K562 (cell line): ENCODE results near the gene PIANP. TPM values are rescaled to one million over a fixed set of nuclear protein-coding genes. Genes with fewer than 3 reads are reported as not detected.

Experiments
- ATAC-seq: fragments of 200-7000 bp; cut with Tn5 transposase; 3 replicates; pipeline ENCODE4 v1.9.1; 2020; ENCODE audit warnings: moderate library complexity
- BruUV-seq: library from RNA; stranded (reverse); fragments of 400-500 nt; replicated peaks from 2 replicates; lab custom pipeline; 2021; lab: Mats Ljungman, UMichigan
- CTCF ChIA-PET: fragments of 300-600 bp; formaldehyde crosslinking; extraction: SDS; loops from one replicate; lab custom pipeline; 2021; ENCODE audit warnings: low intra/inter-chr PET ratio; lab: Yijun Ruan, JAX
- POLR2A ChIA-PET: fragments of 300-600, 350-650 bp; sonication (Branson Sonifier 250); formaldehyde crosslinking; extraction: SDS; loops from one replicate; lab custom pipeline; 2021; ENCODE audit warnings: antibody characterized with exemption, inconsistent platforms; lab: Yijun Ruan, JAX
- DNase-seq, 4 experiments: peaks; one replicate each; pipeline versions ENCODE4 v3.0.0 to v3.0.0-alpha.2; 2011 to 2018; ENCODE audit warnings: low spot score in 3 of 4, mixed read lengths in 3 of 4; ENCODE audit errors: extremely low read depth in 1 of 4
- FAIRE-seq: peaks from 2 replicates; lab custom pipeline; 2011; peaks lifted over from hg19 to GRCh38; lab: Jason Lieb, UNC
- H2AFZ ChIP-seq: 2 replicates; pipeline ENCODE4 v1.6.0; 2011; ENCODE audit warnings: low read depth, low read length, control low read depth, inconsistent platforms
- H3K27ac ChIP-seq: fragments of 200-600 bp; 3 replicates; pipeline ENCODE4 v1.8.0; 2011; ENCODE audit warnings: low read depth, mild to moderate bottlenecking, control low read depth, inconsistent platforms, low read length, moderate library complexity, mixed read lengths; ENCODE audit errors: extremely low read depth
- H3K27me3 ChIP-seq, 2 experiments: fragments of 300-600 bp in 1 of 2; 2 replicates in 1 of 2; 3 replicates in 1 of 2; pipeline versions ENCODE4 v1.6.0 to v1.8.0; 2011; ENCODE audit warnings: inconsistent platforms in 2 of 2, low read length in 2 of 2, mild to moderate bottlenecking in 1 of 2, mixed read lengths in 1 of 2, moderate library complexity in 1 of 2; ENCODE audit not compliant: control insufficient read depth in 2 of 2, insufficient read depth in 2 of 2
- H3K36me3 ChIP-seq: fragments of 300-600 bp; 3 replicates; pipeline ENCODE4 v1.8.0; 2011; ENCODE audit warnings: mild to moderate bottlenecking, low read length, inconsistent platforms; ENCODE audit not compliant: control insufficient read depth, insufficient read depth
- H3K4me1 ChIP-seq, 2 experiments: fragments of 200-600 bp in 1 of 2; replicated peaks in 1 of 2; 2 replicates in 1 of 2; 3 replicates in 1 of 2; pipeline versions ENCODE4 v1.5.1 to v1.8.0; 2011; ENCODE audit warnings: inconsistent platforms in 2 of 2, low read length in 2 of 2, mild to moderate bottlenecking in 1 of 2, mixed read lengths in 1 of 2, moderate library complexity in 1 of 2; ENCODE audit not compliant: control insufficient read depth in 2 of 2, insufficient read depth in 2 of 2
- H3K4me2 ChIP-seq: 2 replicates; pipeline ENCODE4 v1.6.1; 2011; ENCODE audit warnings: low read length, control low read depth, inconsistent platforms, mixed read lengths; ENCODE audit not compliant: insufficient read depth
- H3K4me3 ChIP-seq: fragments of 200-600 bp; sonication (generic), shearing (Covaris generic); 2 replicates; pipeline ENCODE4 v1.5.1; 2016; ENCODE audit warnings: control low read depth, inconsistent platforms
- H3K79me2 ChIP-seq: fragments of 200-600 bp; 3 replicates; pipeline ENCODE4 v1.8.0; 2011; ENCODE audit warnings: low read length, inconsistent platforms; ENCODE audit not compliant: control insufficient read depth, insufficient read depth
- H3K9ac ChIP-seq, 2 experiments: 2 replicates each; pipeline versions ENCODE4 v1.6.0 to v1.6.1; 2011; ENCODE audit warnings: low read depth in 2 of 2, low read length in 2 of 2, control low read depth in 1 of 2, inconsistent platforms in 1 of 2, mild to moderate bottlenecking in 1 of 2, mixed read lengths in 1 of 2; ENCODE audit not compliant: insufficient read depth in 1 of 2
- H3K9me1 ChIP-seq: one replicate; pipeline ENCODE4 v1.6.0; 2011; ENCODE audit warnings: inconsistent platforms, mild to moderate bottlenecking, low read length, moderate library complexity; ENCODE audit not compliant: control insufficient read depth, insufficient read depth
- H3K9me3 ChIP-seq: replicated peaks from 2 replicates; pipeline ENCODE4 v1.5.1; 2011; ENCODE audit warnings: low read depth, low read length, inconsistent platforms; ENCODE audit not compliant: control insufficient read depth, insufficient read depth
- H4K20me1 ChIP-seq: replicated peaks from 2 replicates; pipeline ENCODE4 v1.6.1; 2011; ENCODE audit warnings: low read length, inconsistent platforms, mixed read lengths; ENCODE audit not compliant: control insufficient read depth, insufficient read depth
- ADNP ChIP-seq: fragments of 200-800 bp; sonication (Bioruptor generic); IDR thresholded peaks from 2 replicates; pipeline ENCODE4 v1.6.1; 2016; ENCODE audit warnings: missing genetic modification characterization, missing compliant biosample characterization
- ESRRA ChIP-seq: fragments of 450-650 bp; IDR thresholded peaks from 2 replicates; pipeline ENCODE4 v1.6.1; 2014; ENCODE audit warnings: low read depth, mild to moderate bottlenecking, moderate library complexity, borderline replicate concordance
- PURB ChIP-seq: sonication (generic); formaldehyde crosslinking; IDR thresholded peaks from 2 replicates; pipeline ENCODE4 v1.9.0; 2021; ENCODE audit warnings: low read depth, mild to moderate bottlenecking, missing genetic modification reagents
- RBM22 ChIP-seq: fragments of 200-400 bp; formaldehyde crosslinking; IDR thresholded peaks from 2 replicates; pipeline ENCODE4 v1.6.1; 2018; ENCODE audit warnings: low read length, low read depth; ENCODE audit not compliant: poor library complexity, severe bottlenecking
- RBM25 ChIP-seq: fragments of 200-400 bp; formaldehyde crosslinking; IDR thresholded peaks from 2 replicates; pipeline ENCODE4 v1.6.1; 2018; ENCODE audit warnings: low read length, low read depth, moderate library complexity; ENCODE audit not compliant: severe bottlenecking
- RBM34 ChIP-seq: fragments of 200-400 bp; formaldehyde crosslinking; IDR thresholded peaks from 2 replicates; pipeline ENCODE4 v1.6.1; 2018; ENCODE audit warnings: low read length, borderline replicate concordance; ENCODE audit not compliant: insufficient read depth
- ZBTB8A ChIP-seq: fragments of 450-650 bp; IDR thresholded peaks from 2 replicates; pipeline ENCODE4 v1.6.1; 2018; ENCODE audit warnings: mild to moderate bottlenecking, moderate library complexity; ENCODE audit not compliant: partially characterized antibody
- WGBS: fragments of 100-300 bp; shearing (Covaris generic); methylation state at CpG from one replicate; pipeline ENCODE4 v1.1.6; 2016; ENCODE audit warnings: low coverage, mixed read lengths; ENCODE audit not compliant: insufficient coverage; ENCODE audit errors: missing lambda C conversion rate; 5-methylcytosine and 5-hydroxymethylcytosine counted together
- in situ Hi-C: fragments of 300-500 bp; cut with MboI; formaldehyde crosslinking; loops from 4 replicates; pipeline ENCODE4 v1.15.0; 2018; ENCODE audit warnings: inconsistent platforms, mixed read lengths
- intact Hi-C: fragments of 100-400 bp; cut with micrococcal nuclease; formaldehyde crosslinking; loops from 2 replicates; pipeline ENCODE4 v1.14.2; 2022
- polyA plus RNA-seq, 8 experiments: library from polyadenylated mRNA; depleted of rRNA in 4 of 8; stranded (reverse) in 5 of 8; unstranded in 3 of 8; fragments of >200 nt; fragmentation: Nextera tagmentation in 2 of 8; fragmentation: Illumina TruSeq in 1 of 8; extraction: Ambion mirVana in 2 of 8; extraction: Trizol in 1 of 8; gene quantifications; 2 replicates each; pipeline versions ENCODE4 v1.2.1 to v1.2.3, GENCODE V29; 2011 to 2014; ENCODE audit warnings: inconsistent platforms in 1 of 8, missing spikeins in 1 of 8
- total RNA-seq, 7 experiments: library from RNA; depleted of rRNA in 6 of 7; stranded (reverse); fragments of >200 nt in 6 of 7; fragmentation: Illumina TruSeq in 2 of 7; extraction: Trizol in 2 of 7; gene quantifications; 2 replicates each; pipeline versions ENCODE4 v1.2.1 to v1.2.3, GENCODE V29; 2011 to 2021; ENCODE audit warnings: low replicate concordance in 1 of 7
- TF ChIP-seq, protein P1 (sequence below): sonication (generic); formaldehyde crosslinking; IDR thresholded peaks from 2 replicates; pipeline ENCODE4 v1.4.0; 2020; ENCODE audit warnings: mild to moderate bottlenecking, missing genetic modification reagents
- TF ChIP-seq, protein P2 (sequence below): sonication (generic); formaldehyde crosslinking; IDR thresholded peaks from 2 replicates; pipeline ENCODE4 v1.8.0; 2022; ENCODE audit warnings: missing genetic modification reagents, mild to moderate bottlenecking, borderline replicate concordance
- TF ChIP-seq, protein P3 (sequence below): fragments of 250-450 bp; sonication (Bioruptor Pico); IDR thresholded peaks from 2 replicates; pipeline ENCODE4 v1.8.0; 2022; ENCODE audit warnings: inconsistent platforms, mild to moderate bottlenecking, moderate library complexity, borderline replicate concordance

Gene PIANP
- total and polyA plus RNA-seq, 9 of the 15 experiments (the other 6 are each of a cell fraction or from before 2014, with no cell fraction given): 0.07 TPM; not detected in 8

DNA sequence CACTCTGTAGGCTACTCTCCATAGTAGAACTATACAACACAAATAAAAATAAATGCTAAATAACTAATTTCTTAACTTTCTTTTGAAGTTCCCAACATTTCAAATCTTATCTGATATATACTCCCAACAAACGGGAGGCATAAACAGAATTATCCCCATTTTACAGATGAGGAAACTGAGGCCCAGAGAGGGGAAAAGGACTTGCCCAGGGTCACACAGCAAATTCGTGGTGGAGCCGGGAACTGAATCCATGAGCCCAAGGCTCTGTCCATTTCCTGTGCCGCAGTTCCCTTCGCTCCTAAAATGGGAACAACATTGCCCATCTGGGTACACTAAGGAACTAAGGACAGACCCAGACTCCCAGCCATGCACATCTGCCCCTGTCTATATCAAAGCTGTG, 23.7 kb downstream of the PIANP start:
- WGBS: 67% methylated on average over 1 of the region's 5 CpGs
- TF ChIP-seq ESRRA: no peak
- TF ChIP-seq, protein P1, sequence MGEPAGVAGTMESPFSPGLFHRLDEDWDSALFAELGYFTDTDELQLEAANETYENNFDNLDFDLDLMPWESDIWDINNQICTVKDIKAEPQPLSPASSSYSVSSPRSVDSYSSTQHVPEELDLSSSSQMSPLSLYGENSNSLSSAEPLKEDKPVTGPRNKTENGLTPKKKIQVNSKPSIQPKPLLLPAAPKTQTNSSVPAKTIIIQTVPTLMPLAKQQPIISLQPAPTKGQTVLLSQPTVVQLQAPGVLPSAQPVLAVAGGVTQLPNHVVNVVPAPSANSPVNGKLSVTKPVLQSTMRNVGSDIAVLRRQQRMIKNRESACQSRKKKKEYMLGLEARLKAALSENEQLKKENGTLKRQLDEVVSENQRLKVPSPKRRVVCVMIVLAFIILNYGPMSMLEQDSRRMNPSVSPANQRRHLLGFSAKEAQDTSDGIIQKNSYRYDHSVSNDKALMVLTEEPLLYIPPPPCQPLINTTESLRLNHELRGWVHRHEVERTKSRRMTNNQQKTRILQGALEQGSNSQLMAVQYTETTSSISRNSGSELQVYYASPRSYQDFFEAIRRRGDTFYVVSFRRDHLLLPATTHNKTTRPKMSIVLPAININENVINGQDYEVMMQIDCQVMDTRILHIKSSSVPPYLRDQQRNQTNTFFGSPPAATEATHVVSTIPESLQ (CRISPR knock-in tag): no peak
- TF ChIP-seq, protein P2, sequence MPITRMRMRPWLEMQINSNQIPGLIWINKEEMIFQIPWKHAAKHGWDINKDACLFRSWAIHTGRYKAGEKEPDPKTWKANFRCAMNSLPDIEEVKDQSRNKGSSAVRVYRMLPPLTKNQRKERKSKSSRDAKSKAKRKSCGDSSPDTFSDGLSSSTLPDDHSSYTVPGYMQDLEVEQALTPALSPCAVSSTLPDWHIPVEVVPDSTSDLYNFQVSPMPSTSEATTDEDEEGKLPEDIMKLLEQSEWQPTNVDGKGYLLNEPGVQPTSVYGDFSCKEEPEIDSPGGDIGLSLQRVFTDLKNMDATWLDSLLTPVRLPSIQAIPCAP (CRISPR knock-in tag): no peak
- no peak for TF ChIP-seq RBM34
- peak; percentile 74 for TF ChIP-seq RBM25
- TF ChIP-seq ZBTB8A: no peak
- TF ChIP-seq, protein P3, sequence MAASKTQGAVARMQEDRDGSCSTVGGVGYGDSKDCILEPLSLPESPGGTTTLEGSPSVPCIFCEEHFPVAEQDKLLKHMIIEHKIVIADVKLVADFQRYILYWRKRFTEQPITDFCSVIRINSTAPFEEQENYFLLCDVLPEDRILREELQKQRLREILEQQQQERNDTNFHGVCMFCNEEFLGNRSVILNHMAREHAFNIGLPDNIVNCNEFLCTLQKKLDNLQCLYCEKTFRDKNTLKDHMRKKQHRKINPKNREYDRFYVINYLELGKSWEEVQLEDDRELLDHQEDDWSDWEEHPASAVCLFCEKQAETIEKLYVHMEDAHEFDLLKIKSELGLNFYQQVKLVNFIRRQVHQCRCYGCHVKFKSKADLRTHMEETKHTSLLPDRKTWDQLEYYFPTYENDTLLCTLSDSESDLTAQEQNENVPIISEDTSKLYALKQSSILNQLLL (CRISPR knock-in tag): no peak
- TF ChIP-seq ADNP (tag): 0 out of 2 replicates have a peak, but pooled peaks have one; percentile 39
- TF ChIP-seq RBM22: no peak
- no peak for TF ChIP-seq PURB (CRISPR knock-in tag)

More for the DNA sequence above, 23.7 kb downstream of the PIANP start:
- no peak overlapping the region for H3K4me3 ChIP-seq
- peaks cover 16% of the 10 kb centered on the region for H3K79me2 ChIP-seq
- in situ Hi-C loops (no loop called here), intact Hi-C loops (no loop called here)
- DNase-seq (no peak), ATAC-seq (no peak), FAIRE-seq (no peak)
- H3K9me1 ChIP-seq: no peaks in the 10 kb centered on the region
- H4K20me1 ChIP-seq: no peaks in the 10 kb centered on the region; the same call in 1 of the 2 replicates
- no peak overlapping the region for H3K4me2 ChIP-seq
- H3K27me3 ChIP-seq: no peaks in the 10 kb centered on the region
- no peak overlapping the region for H3K27ac ChIP-seq
- no peaks in the 10 kb centered on the region for H3K4me1 ChIP-seq
- no peak overlapping the region for H3K9ac ChIP-seq
- no peaks in the 10 kb centered on the region for H3K9me3 ChIP-seq
- ChIA-PET CTCF (no interaction called here), POLR2A (no interaction called here)
- H3K36me3 ChIP-seq: peaks cover 89% of the 10 kb centered on the region
- no peak overlapping the region for H2AFZ ChIP-seq
- no TSS peak for BruUV-seq
